HT1080 (cell line): ENCODE results near the gene KCNQ1. TPM values are rescaled to one million over a fixed set of nuclear protein-coding genes. Genes with fewer than 3 reads are reported as not detected.

Source experiments
- DNase-seq: peaks from one replicate; pipeline ENCODE4 v3.0.0-alpha.2; 2015; ENCODE audit warnings: low read depth
- total RNA-seq: library from RNA; depleted of rRNA; stranded (reverse); fragments of >200 nt; shearing (Covaris generic); gene quantifications from 2 replicates; pipeline ENCODE4 v1.2.3, GENCODE V29; 2014

Gene KCNQ1
- total RNA-seq, 1 experiment from 2014 or later = not detected

DNA sequence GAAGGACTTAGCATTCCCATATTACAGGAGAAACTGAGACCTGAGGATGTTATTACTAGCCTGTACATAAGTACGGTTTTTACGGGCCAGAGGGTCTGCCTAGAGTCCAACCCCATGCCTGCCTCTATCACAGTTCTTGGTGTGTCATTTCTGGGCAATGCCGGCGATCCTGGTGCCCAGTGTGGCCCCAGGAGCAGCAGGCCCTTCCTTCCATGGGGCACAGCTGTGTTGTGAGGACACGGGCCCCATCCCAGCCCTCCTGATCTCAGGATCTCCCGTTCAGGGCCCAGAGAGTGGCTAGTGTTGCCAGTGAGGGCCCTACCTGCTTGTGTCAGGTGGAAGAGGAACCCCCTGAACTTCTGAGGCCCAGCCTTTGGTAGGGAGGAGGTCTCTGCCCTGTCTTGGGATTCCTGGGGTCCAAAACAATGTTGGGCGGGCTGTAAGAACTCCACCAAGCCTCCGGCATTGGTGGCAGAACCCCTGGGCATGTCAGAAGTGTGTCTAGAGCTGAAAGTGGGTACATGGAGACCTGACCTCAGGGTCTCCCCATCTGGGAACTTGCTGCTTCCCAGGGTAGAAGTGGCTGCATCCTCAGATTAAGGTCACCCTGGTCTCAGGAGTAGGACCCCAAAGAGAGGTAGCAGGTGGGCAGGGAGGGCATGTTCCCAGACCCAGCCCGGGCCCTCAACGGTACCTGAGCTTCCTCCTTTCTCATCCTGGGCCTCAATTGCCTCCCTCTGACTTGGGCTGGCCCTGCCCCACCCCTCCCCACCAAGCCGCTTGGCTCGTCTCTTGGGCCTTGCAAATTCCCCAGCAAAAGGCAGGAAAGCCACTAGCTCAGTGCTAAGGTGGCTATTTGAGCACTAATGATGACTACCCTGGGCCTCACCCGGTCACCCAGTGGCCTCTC is 329.6 kb downstream of the KCNQ1 start:
- DNase-seq = no peak

GRCh38 chr11:2775083-2775625 is 330.3 kb downstream of the KCNQ1 start:
- no peak for DNase-seq

DNA sequence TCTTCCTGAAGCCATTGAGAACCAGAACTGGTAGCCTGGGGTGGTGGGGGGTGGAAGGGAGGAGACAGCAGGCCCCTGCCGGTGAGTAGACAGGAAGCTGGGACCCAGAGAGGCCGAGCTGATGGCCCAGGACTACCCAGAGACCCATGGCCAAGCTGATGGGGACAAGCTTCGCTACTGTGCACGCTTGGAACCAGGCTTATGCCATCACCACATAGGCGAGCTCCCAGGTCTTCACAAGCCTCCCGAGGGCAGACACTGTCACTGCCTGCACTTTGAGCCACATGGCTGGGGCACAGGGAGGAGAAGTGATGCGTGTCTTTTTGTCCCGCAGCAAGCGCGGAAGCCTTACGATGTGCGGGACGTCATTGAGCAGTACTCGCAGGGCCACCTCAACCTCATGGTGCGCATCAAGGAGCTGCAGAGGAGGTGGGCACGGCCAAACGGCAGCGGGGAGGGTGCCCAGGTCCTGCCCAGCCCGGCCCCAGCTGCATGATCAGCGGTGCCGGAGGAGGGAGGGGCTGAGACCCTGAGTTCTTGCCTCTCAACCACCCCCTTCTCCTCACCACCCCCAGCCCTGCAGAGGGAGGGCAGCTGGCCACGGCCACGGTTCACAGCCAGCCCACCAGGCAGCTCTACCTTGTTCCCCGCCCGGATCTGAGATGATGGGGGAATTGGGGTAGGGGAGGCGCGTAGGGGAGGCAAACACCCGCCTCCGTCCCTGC is 331.0 kb downstream of the KCNQ1 start:
- DNase-seq = no peak

DNA sequence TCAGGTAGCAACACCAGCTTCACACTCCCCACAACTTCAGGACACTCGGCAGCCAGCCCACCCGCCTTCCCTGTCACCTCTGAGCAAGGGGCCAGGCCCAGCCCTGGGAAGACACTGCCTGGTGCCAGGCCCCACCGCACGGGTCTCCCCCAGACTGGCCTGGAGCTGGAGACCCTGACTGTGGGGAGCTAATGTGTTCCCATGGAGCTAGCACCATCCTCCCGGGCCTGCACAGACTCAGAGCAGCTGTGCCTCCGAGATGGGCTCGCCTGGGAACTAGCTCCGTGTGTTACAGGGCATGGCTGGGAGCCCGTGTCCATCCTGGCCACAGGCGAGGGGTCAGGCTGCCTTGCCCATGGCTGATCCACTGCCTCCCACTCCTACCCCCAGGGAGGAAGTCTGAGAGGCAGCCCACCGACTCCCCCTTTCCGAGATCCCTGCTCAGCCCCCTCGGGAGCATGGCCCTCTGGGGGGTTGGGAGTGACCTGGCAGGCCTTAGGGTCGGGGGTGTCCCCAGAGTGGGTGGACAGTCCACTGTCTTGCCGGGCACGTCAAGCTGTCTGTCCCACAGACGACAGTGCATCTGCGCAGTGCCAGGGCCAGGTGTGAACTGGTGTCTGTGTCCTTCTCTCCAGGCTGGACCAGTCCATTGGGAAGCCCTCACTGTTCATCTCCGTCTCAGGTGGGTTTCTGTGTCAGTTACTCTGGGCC is 331.7 kb downstream of the KCNQ1 start:
- DNase-seq = no peak

GRCh38 chr11:2777386-2777785 is 332.6 kb downstream of the KCNQ1 start:
- DNase-seq = peak; percentile 12

GRCh38 chr11:2777871-2778629 is 333.2 kb downstream of the KCNQ1 start:
- DNase-seq = no peak

DNA sequence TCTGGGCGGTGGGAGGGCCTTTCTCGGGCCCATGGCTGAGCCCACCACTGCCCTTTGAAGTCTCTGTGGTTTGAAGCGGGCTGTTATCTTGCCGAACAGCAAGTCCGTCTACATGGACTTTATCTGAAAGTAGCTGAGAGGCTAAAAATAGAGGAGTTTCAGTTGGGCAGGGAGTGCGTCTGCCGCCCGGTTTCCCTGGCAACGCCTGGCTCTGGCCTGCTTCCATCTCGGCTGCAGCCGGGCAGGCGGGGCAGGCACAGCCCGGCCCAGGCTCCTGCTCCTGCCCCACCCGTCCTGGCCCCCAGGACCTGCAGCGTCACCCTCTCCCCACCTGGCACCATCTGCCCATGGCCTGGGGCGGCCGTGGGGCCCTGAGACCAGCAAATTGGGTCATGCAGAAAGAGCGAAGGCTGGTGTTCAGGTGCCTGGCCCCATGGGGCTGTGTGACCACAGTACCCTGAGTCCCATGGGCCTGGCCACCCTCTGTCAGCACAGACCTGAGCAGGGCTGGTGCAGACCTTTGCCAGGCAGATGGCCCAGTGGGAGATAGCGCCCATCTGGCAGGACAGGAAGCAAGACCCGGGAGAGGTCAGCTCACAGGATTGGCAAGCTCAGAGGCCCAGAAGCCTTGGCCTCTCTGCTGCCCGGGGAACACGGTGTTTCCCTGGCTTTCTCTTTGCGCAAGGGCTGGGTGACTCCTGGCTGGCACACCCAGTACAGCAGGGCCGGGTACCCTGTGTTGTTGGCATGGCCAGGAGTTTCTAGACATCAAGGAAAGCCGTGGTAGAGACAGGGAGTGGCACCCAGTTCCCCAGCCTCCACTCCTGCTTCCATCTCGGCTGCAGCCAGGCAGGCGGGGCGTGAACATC is 334.1 kb downstream of the KCNQ1 start:
- peak; percentile 63 for DNase-seq

DNA sequence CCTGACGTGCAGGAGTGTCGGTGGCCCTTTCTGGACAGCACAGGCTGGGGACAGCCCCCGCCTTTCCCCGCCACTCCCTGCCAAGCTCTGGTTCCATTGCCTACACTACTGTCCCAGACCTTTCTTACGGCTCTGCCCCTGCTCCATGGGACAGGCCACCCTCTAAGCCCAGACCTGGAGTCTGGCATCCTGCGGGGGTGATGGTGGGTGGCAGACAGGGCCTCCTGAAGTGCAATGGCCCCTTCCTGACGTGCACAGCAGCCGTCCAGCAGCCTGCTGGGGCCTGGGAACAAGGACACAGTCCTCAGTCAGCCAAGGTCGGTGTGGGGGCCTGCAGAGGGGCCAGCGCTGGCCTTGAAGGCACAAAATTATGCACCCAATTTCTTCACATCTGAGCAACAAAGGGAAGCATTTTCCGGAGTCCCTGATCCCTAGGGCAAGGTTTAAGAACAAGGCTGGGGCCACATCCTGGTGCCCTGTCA is 334.7 kb downstream of the KCNQ1 start:
- DNase-seq = no peak

GRCh38 chr11:2779981-2780849 is 335.4 kb downstream of the KCNQ1 start:
- no peak for DNase-seq

GRCh38 chr11:2780850-2781407 is 336.1 kb downstream of the KCNQ1 start:
- DNase-seq = no peak

DNA sequence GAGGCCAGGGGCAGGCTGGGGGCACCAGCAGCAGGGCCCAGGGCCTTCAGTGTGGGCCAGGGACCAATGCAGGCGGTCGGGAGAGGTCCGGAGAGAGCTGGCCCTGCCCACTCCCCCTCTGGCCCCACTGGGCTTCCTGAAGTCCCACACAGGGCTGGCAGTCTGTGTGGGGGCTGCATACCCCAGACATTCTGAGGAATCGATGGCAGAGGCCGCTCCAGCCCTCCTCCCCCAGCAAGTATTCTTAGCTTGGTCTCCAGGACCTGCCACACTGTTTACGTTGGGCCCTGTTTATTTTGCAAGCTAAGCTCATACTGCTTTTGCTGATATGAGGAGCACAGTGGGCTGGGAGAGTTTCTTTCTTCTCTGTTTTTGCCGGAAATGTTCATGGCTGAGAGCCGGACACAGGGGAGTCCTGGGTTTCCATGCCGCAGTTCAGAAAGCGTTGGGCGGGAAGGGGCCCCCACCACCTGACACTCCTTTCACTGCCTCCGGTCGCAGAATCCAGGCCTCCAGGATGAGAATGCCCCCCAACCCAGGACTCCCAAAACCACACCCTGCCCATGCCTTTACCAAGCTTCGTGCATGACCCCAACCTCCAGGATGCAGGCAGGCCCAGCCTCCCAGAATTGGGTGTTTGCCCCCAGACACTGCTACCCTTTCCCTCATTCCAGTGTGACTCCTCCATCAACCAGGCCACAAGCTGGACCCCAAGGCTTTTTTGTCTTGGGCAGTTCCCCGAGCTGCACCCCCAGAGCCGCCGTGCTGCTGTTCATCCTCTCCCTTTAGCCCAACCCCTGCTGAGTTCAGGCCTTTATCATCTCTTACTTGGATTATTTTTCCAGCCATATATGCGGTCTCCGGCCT is 336.8 kb downstream of the KCNQ1 start:
- no peak for DNase-seq

GRCh38 chr11:2782769-2783168 is 338.0 kb downstream of the KCNQ1 start:
- DNase-seq = no peak

DNA sequence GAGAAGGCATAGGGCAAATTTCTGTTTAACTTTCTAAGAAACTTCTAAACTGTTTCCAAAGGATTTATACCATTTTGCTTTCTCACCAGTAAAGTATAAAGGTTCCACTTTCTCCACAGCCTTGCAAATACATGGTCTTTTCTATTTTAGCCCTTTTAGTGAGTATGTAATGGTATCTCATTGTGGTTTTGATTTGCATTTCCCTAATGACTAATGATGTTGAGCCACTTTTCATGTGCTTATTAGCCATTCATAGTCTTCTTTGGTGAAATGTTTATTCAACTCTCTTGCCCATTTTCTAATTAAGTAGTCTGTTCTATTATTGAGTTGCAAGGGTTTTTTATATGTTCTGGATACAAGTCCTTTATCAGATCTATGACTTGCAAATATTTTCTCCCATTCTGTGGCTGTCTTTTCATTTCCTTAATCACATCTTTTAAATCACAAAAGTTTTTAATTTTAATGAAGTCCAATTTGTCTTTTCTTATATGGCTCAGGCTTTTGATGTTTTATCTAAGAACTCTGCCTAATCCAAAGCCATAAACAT is 338.8 kb downstream of the KCNQ1 start:
- no peak for DNase-seq

DNA sequence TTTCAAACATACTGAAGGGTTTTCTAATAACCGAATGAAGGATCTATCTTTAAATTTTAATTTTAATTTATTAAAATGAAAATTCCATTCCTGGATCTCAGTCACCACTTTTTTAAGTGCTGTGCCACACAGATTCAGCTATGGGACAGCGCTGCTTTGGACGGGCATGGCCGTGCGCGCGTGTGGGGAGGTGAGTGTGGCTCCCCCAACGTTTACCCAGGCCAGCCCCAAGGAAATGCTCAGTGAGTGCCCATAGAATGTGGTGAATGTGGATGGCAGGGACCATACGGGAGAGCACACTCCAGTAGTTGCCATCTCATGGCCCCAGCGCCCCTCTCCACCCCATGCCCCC is 343.0 kb downstream of the KCNQ1 start:
- DNase-seq = no peak

- DNase-seq = no peak
Observed at GRCh38 chr11:2788168-2789071, 343.6 kb downstream of the KCNQ1 start.

DNA sequence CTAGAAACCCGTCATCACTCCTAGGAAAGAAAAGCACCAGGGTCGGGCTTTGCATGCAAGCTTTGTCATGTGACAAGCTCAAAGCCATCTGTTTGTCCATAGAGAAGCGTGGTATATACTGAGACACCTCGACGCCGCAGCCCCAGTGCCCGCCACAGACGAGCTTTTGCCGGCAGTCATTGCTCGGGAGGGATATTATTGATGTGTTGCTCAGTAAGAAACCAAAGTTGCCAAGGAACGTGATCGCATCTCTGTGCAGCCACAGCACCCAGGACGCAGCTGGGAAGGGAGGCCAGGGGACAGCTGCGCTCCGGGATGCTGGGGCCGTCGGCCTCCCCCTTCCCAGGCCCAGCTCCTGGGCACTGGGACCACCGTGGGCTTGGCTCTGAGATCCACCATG is 344.5 kb downstream of the KCNQ1 start:
- no peak for DNase-seq
